ENCODE results near the gene CCDC59. TPM values are rescaled to one million over a fixed set of nuclear protein-coding genes. Genes with fewer than 3 reads are reported as not detected.

The CCDC59 gene
- total and polyA plus RNA-seq, 10 of the 15 experiments (the other 5 are each of a cell fraction or from before 2014, with no cell fraction given), result 30.4 to 128 (median 84.0) TPM

GRCh38 chr12:82358200-82359114, at the start of gene CCDC59, which contains the start of gene METTL25 (continued):
- TF ChIP-seq, protein P1, sequence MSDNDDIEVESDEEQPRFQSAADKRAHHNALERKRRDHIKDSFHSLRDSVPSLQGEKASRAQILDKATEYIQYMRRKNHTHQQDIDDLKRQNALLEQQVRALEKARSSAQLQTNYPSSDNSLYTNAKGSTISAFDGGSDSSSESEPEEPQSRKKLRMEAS (IDR thresholded peaks at IDR 0.05; ENCODE audit: low read depth, low read length), result peak; percentile 82
- peak in 1 of 2 experiments; percentile 85; a peak in 2 of 3 replicates for TF ChIP-seq EGR1 (IDR thresholded peaks at IDR 0.05; ENCODE audit: borderline replicate concordance in 1 of 2, low read depth in 2 of 2, low read length in 2 of 2)
- peak; percentile 71; the same call in 1 of the 2 replicates for TF ChIP-seq JUND (IDR thresholded peaks at IDR 0.05; ENCODE audit: low read depth, low read length)
- peak; percentile 33 for TF ChIP-seq SMC3 (IDR thresholded peaks at IDR 0.05; ENCODE audit: borderline replicate concordance, low read length)
- TF ChIP-seq, protein P2, sequence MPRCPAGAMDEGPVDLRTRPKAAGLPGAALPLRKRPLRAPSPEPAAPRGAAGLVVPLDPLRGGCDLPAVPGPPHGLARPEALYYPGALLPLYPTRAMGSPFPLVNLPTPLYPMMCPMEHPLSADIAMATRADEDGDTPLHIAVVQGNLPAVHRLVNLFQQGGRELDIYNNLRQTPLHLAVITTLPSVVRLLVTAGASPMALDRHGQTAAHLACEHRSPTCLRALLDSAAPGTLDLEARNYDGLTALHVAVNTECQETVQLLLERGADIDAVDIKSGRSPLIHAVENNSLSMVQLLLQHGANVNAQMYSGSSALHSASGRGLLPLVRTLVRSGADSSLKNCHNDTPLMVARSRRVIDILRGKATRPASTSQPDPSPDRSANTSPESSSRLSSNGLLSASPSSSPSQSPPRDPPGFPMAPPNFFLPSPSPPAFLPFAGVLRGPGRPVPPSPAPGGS (IDR thresholded peaks at IDR 0.05; ENCODE audit: borderline replicate concordance, insufficient read depth, low read depth, low read length, poor library complexity, severe bottlenecking), result peak; percentile 43
- no peak for TF ChIP-seq RCOR1 (conservative IDR thresholded peaks at IDR 0.05; ENCODE audit: low read depth, low read length)
- peak; percentile 77; the same call in 1 of the 2 replicates for TF ChIP-seq DPF2 (IDR thresholded peaks at IDR 0.05)
- TF ChIP-seq NFYB (IDR thresholded peaks at IDR 0.05; ENCODE audit: insufficient read depth, low read depth, low read length), result no peak
- peak; percentile 86; the same call in 1 of the 2 replicates for TF ChIP-seq HDAC2 (IDR thresholded peaks at IDR 0.05)
- peak; percentile 80; the same call in 1 of the 2 replicates for TF ChIP-seq PAX8 (IDR thresholded peaks at IDR 0.05)
- TF ChIP-seq KAT2A (conservative IDR thresholded peaks at IDR 0.05; ENCODE audit: control insufficient read depth, low read depth, low read length), result no peak
- no peak for TF ChIP-seq MYC (IDR thresholded peaks at IDR 0.05; ENCODE audit: insufficient read depth, insufficient read length, insufficient replicate concordance, low read length, severe bottlenecking)
- TF ChIP-seq SP1 (IDR thresholded peaks at IDR 0.05; ENCODE audit: low read depth, low read length), result peak; percentile 90
- TF ChIP-seq MXI1 (IDR thresholded peaks at IDR 0.05; ENCODE audit: low read depth, low read length), result peak; percentile 89
- TF ChIP-seq RAD21 (IDR thresholded peaks at IDR 0.05; ENCODE audit: insufficient read depth, low read depth, low read length), result peak; percentile 40
- no peak; the same call in 1 of the 2 replicates for TF ChIP-seq BCL11A (IDR thresholded peaks at IDR 0.05; ENCODE audit: low read depth, low read length)
- TF ChIP-seq, protein P3, sequence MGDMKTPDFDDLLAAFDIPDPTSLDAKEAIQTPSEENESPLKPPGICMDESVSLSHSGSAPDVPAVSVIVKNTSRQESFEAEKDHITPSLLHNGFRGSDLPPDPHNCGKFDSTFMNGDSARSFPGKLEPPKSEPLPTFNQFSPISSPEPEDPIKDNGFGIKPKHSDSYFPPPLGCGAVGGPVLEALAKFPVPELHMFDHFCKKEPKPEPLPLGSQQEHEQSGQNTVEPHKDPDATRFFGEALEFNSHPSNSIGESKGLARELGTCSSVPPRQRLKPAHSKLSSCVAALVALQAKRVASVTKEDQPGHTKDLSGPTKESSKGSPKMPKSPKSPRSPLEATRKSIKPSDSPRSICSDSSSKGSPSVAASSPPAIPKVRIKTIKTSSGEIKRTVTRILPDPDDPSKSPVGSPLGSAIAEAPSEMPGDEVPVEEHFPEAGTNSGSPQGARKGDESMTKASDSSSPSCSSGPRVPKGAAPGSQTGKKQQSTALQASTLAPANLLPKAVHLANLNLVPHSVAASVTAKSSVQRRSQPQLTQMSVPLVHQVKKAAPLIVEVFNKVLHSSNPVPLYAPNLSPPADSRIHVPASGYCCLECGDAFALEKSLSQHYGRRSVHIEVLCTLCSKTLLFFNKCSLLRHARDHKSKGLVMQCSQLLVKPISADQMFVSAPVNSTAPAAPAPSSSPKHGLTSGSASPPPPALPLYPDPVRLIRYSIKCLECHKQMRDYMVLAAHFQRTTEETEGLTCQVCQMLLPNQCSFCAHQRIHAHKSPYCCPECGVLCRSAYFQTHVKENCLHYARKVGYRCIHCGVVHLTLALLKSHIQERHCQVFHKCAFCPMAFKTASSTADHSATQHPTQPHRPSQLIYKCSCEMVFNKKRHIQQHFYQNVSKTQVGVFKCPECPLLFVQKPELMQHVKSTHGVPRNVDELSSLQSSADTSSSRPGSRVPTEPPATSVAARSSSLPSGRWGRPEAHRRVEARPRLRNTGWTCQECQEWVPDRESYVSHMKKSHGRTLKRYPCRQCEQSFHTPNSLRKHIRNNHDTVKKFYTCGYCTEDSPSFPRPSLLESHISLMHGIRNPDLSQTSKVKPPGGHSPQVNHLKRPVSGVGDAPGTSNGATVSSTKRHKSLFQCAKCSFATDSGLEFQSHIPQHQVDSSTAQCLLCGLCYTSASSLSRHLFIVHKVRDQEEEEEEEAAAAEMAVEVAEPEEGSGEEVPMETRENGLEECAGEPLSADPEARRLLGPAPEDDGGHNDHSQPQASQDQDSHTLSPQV (IDR thresholded peaks at IDR 0.05), result no peak; the same call in none of the 2 replicates
- TF ChIP-seq RB1 (IDR thresholded peaks at IDR 0.05; ENCODE audit: borderline replicate concordance), result peak; percentile 96
- no peak for TF ChIP-seq CHD1 (IDR thresholded peaks at IDR 0.05; ENCODE audit: low read depth, low read length)
- TF ChIP-seq MLLT1 (IDR thresholded peaks at IDR 0.05), result peak; percentile 100
- peak; percentile 87 for TF ChIP-seq FOXK2 (IDR thresholded peaks at IDR 0.05)
- TF ChIP-seq CREB1 (IDR thresholded peaks at IDR 0.05; ENCODE audit: low read depth), result peak; percentile 100
- no peak for TF ChIP-seq MYB (IDR thresholded peaks at IDR 0.05; ENCODE audit: borderline replicate concordance, low read depth, low read length)

Measured in GM12878 (cell line).